CD4-positive, alpha-beta T cell (primary cell): Measurements from ENCODE around the gene PAQR4. TPM values are rescaled to one million over a fixed set of nuclear protein-coding genes. Genes with fewer than 3 reads are reported as not detected.

Source experiments
- ATAC-seq: fragments of 200-7000 bp; cut with Tn5 transposase; one replicate; pipeline ENCODE4 v1.10.0; 2022; ENCODE audit warnings: mild to moderate bottlenecking; ENCODE audit not compliant: poor library complexity
- CTCF ChIA-PET: fragments of 350-600 bp; sonication (Branson Sonifier 250); formaldehyde crosslinking; loops from one replicate; lab custom pipeline; 2021; ENCODE audit warnings: antibody characterized with exemption, inconsistent platforms; lab: Charles Lee
- POLR2A ChIA-PET: fragments of 350-600 bp; sonication (Branson Sonifier 250); formaldehyde crosslinking; loops from one replicate; lab custom pipeline; 2021; ENCODE audit warnings: antibody characterized with exemption, inconsistent platforms; lab: Charles Lee
- DNase-seq, 14 experiments: peaks; one replicate each; pipeline ENCODE4 v3.0.0-alpha.2; 2013 to 2020; ENCODE audit warnings: mixed read lengths in 2 of 14
- H3K27ac ChIP-seq, 2 donors: one replicate each; pipeline versions ENCODE4 v1.5.1 to v1.7.0; 2013; ENCODE audit warnings: low read length in 2 of 2, low read depth in 1 of 2, mild to moderate bottlenecking in 1 of 2
- H3K27me3 ChIP-seq, 2 experiments: 1 replicate in 1 of 2; 2 replicates in 1 of 2; pipeline versions ENCODE4 v1.6.1 to v1.7.0; 2013; ENCODE audit warnings: low read length in 2 of 2, control low read depth in 1 of 2, mild to moderate bottlenecking in 1 of 2, moderate library complexity in 1 of 2; ENCODE audit not compliant: insufficient read depth in 2 of 2, control insufficient read depth in 1 of 2
- H3K36me3 ChIP-seq: one replicate; pipeline ENCODE4 v1.6.1; 2013; ENCODE audit warnings: low read length, control low read depth; ENCODE audit not compliant: insufficient read depth
- H3K4me1 ChIP-seq: one replicate; pipeline ENCODE4 v1.6.1; 2013; ENCODE audit warnings: low read length, control low read depth; ENCODE audit not compliant: insufficient read depth
- H3K4me3 ChIP-seq: one replicate; pipeline ENCODE4 v1.5.1; 2013; ENCODE audit warnings: mild to moderate bottlenecking, low read length, moderate library complexity
- H3K9me3 ChIP-seq, 2 experiments: 1 replicate in 1 of 2; 2 replicates in 1 of 2; pipeline versions ENCODE4 v1.6.1 to v1.7.0; 2013; ENCODE audit warnings: low read length in 2 of 2, mild to moderate bottlenecking in 2 of 2, control low read depth in 1 of 2, moderate library complexity in 1 of 2; ENCODE audit not compliant: control insufficient read depth in 1 of 2, insufficient read depth in 1 of 2
- H3K27ac Mint-ChIP-seq: one replicate; pipeline ENCODE4 v1.8.0; 2020; ENCODE audit warnings: mixed read lengths
- H3K27me3 Mint-ChIP-seq: one replicate; pipeline ENCODE4 v1.8.0; 2021; ENCODE audit warnings: mixed read lengths
- H3K36me3 Mint-ChIP-seq: one replicate; pipeline ENCODE4 v1.8.0; 2021; ENCODE audit warnings: low read depth, mixed read lengths
- H3K4me1 Mint-ChIP-seq: one replicate; pipeline ENCODE4 v1.8.0; 2021; ENCODE audit warnings: low read depth, mixed read lengths
- H3K4me3 Mint-ChIP-seq: one replicate; pipeline ENCODE4 v1.8.0; 2020; ENCODE audit warnings: mild to moderate bottlenecking, mixed read lengths
- H3K9me3 Mint-ChIP-seq: one replicate; pipeline ENCODE4 v1.8.0; 2020; ENCODE audit warnings: mixed read lengths
- CTCF ChIP-seq: fragments of 200-600 bp; IDR thresholded peaks from one replicate; pipeline ENCODE4 v1.8.0; 2022; ENCODE audit warnings: antibody characterized with exemption, mild to moderate bottlenecking
- intact Hi-C, 2 experiments: fragments of 100-400 bp; cut with DNase I in 1 of 2; cut with micrococcal nuclease in 1 of 2; formaldehyde crosslinking; loops; one replicate each; pipeline versions ENCODE4 v1.15.1 to v1.9.0; 2023 to 2025; cut with DNase I, micrococcal nuclease
- total RNA-seq, 174 experiments: library from RNA in 2 of 174; stranded (reverse) in 2 of 174; gene quantifications; one replicate each; pipeline ENCODE4 v1.2.3 and lab custom pipeline; 2021 to 2026

The PAQR4 gene
- total RNA-seq, 2 experiments from 2014 or later, result 0.39 to 0.44 TPM

DNA sequence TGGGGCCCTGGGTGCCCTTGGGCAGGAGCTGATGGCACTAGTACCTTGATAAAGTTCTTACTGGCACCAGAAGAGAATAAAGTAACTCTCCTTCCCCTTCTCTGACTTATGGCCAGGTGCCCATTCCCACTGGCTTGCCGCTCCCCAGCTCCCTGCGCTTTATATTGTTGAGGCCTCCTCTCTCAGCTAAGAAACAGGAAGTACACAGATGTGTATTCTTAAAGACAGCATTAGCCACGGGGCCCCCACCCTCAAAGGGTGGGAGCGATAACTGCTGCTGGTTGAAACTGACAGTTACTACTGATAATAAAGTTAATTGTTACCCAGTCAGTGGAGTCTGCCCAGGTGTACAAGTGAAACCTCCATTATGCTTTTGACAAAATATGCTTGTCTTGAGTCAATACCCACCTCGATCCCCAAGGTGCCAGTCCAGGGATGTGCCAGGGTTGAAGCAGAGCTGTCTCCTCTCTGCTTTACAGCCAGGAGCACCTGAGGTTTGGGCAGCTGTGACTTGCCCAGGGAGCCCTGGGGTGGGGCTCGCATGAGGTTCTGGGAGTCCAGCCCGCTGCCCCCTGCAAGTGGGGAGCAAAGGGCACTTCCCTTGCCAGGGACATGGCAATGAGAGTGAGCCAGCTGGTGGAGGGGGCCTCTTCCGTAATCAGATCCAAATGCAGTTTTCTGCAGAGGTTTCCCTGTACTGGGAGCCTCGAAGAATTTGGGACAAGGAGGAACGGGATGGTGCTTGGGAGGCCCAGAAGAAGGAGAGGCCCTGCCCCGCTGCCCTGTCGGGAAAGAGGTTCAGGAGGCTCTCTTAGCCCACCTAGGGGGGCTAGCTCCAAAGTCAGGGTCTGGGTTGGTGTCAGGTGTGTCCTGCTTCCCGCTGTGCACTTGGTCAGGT, 38.2 kb downstream of the PAQR4 start:
- ATAC-seq (no peak), DNase-seq (no peak)
- TF ChIP-seq CTCF, result no peak
- Histone ChIP-seq H3K9me3 (peaks cover 0 to 5% of the 10 kb centered on the region in 2 experiments), H3K4me3 (peak overlapping the region; percentile 20), H3K27ac (no peak overlapping the region), H3K4me1 (peaks cover 48% of the 10 kb centered on the region), H3K27me3 (peaks cover 2 to 6% of the 10 kb centered on the region in 2 experiments), H3K36me3 (no peaks in the 10 kb centered on the region)
- ChIA-PET CTCF (interaction anchor here (1.7 to 11.4 kb wide), 2 partner anchors 14 to 22 kb away, joined by 5 to 181 read pairs; no protein-coding TSS in a partner anchor), POLR2A (interaction anchor here (0.5 to 1.4 kb wide), 5 partner anchors 13 to 139 kb away, joined by 3 to 8 read pairs (median 8); partner anchors contain the start of genes HCFC1R1 and TNFRSF12A)
- Mint-ChIP-seq H3K4me1 (peaks cover 33% of the 10 kb centered on the region), H3K27ac (no peak overlapping the region), H3K9me3 (no peaks in the 10 kb centered on the region), H3K36me3 (no peaks in the 10 kb centered on the region), H3K27me3 (peaks cover 28% of the 10 kb centered on the region), H3K4me3 (peak overlapping the region; percentile 71)
- intact Hi-C loops, result no loop called here

DNA sequence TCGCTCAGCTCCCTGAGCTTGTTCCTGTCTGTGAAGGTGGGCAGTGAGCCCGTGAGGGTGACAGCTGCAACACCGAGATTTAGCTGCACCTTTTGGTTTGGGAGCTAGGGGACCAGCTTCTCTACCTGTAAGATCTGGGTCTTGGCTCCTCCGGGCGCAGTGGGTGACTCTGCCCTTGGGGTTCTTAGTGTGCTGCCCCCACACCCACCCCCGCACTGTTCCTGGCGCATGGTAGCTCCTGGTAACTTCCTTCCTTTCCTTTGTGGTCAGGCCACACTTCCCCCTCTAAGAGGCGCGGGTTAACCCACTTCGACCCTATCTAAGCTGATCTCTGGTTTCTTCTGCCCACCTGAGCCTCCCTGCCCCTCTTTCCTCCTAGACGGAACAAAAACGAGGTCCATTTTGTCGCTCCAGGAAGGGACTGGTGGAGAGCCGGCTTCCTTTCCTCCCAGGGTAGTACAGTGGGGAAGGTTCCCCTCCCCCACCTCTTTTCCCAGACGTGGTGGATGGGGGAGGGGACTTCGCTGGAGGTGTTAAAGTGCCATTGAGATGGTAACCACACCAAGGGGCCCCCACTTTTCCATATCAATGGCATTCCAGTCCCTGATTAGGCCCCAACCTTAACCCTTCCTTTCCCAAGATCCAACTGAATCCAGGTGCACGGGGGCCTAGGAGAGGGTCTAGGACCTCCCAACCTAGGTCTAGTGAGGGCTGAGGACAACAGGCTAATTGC, 39.0 kb downstream of the PAQR4 start:
- POLR2A ChIA-PET, result interaction anchor here (1.1 to 1.4 kb wide), 4 partner anchors 13 to 140 kb away, joined by 4 to 8 read pairs (median 8); partner anchors contain the start of genes HCFC1R1 and TNFRSF12A
- peaks cover 0 to 5% of the 10 kb centered on the region in 2 experiments for H3K9me3 ChIP-seq
- TF ChIP-seq CTCF, result no peak
- DNase-seq, result peak in 4 of 14 experiments; percentile 27 to 59 (median 45)
- peaks cover 54% of the 10 kb centered on the region for H3K4me1 ChIP-seq
- peaks cover 33% of the 10 kb centered on the region for H3K4me1 Mint-ChIP-seq
- H3K4me3 ChIP-seq, result peak overlapping the region; percentile 20
- H3K27me3 Mint-ChIP-seq, result peaks cover 31% of the 10 kb centered on the region
- H3K36me3 ChIP-seq, result no peaks in the 10 kb centered on the region
- intact Hi-C loops, result no loop called here
- H3K4me3 Mint-ChIP-seq, result peak overlapping the region; percentile 71
- no peak for ATAC-seq
- H3K27me3 ChIP-seq, result peaks cover 4 to 6% of the 10 kb centered on the region in 2 experiments
- CTCF ChIA-PET, result interaction anchor here (1.7 to 11.4 kb wide), 2 partner anchors 13 to 22 kb away, joined by 5 to 181 read pairs; no protein-coding TSS in a partner anchor
- H3K27ac Mint-ChIP-seq, result no peak overlapping the region
- no peaks in the 10 kb centered on the region for H3K36me3 Mint-ChIP-seq
- no peaks in the 10 kb centered on the region for H3K9me3 Mint-ChIP-seq
- H3K27ac ChIP-seq, result no peak overlapping the region

GRCh38 chr16:3008690-3009037, 39.5 kb downstream of the PAQR4 start:
- Mint-ChIP-seq H3K27ac (no peak overlapping the region), H3K9me3 (no peaks in the 10 kb centered on the region), H3K36me3 (no peaks in the 10 kb centered on the region), H3K4me3 (peak overlapping the region; percentile 71), H3K4me1 (peaks cover 32% of the 10 kb centered on the region), H3K27me3 (peaks cover 30% of the 10 kb centered on the region)
- Histone ChIP-seq H3K4me3 (peak overlapping the region; percentile 20), H3K4me1 (peaks cover 51% of the 10 kb centered on the region), H3K27ac (no peak overlapping the region), H3K36me3 (no peaks in the 10 kb centered on the region), H3K9me3 (peaks cover 0 to 5% of the 10 kb centered on the region in 2 experiments), H3K27me3 (peaks cover 6 to 9% of the 10 kb centered on the region in 2 experiments)
- DNase-seq, result no peak
- ATAC-seq, result no peak
- ChIA-PET POLR2A (interaction anchor here (1.2 to 1.4 kb wide), 2 partner anchors 12 to 14 kb away, joined by 8 read pairs; partner anchors contain the start of genes HCFC1R1 and TNFRSF12A), CTCF (interaction anchor here (11.4 kb wide), 1 partner anchor 21 kb away, joined by 181 read pairs; no protein-coding TSS in a partner anchor)
- TF ChIP-seq CTCF, result no peak
- intact Hi-C loops, result no loop called here
